GM21528 (cell line): Measurements from ENCODE around the gene HSFX3.
A peak's percentile ranks its signal among the peaks of the same experiment; 100 is the strongest.

Experiments used
- ATAC-seq: cut with Tn5 transposase; IDR thresholded peaks from one replicate; pipeline ENCODE4 v1.9.1; 2021; ENCODE audit warnings: mild to moderate bottlenecking, moderate library complexity; ENCODE audit not compliant: unreplicated experiment, low FRiP score

Gene HSFX3

DNA sequence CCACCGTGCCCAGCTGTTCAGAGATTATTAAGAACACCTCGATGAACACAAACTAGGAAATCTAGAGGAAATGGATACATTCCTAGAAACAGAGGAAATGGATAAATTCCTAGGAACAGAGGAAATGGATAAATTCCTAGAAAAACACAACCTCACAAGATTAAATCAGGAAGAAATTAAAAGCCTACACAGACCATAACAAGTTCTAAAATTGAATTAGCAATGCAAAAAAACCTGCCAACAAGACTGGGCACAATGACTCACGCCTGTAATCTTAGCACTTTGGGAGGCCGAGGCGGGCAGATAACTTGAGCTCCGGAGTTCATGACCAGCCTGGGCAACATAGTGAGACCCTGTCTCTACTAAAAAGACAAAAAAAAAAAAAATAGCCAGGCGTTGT, 31.5 kb downstream of the HSFX3 start:
- ATAC-seq, result no peak

DNA sequence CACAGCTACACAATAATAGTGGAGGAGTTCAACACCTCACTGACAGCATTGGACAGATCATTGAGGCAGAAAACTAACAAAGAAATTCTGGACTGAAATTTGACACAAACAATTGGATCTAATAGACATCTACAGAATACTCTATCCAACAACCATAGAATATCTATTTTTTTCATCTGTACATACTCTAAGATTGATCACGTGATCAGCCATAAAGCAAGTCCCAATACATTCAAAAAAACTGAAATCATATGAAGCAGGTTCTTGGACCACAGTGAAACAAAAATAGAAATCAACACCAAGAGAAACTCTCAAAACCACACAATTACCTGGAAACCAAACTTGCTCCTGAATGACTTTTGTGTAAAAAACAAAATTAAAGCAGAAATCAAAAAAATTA, 32.4 kb downstream of the HSFX3 start:
- no peak for ATAC-seq

DNA sequence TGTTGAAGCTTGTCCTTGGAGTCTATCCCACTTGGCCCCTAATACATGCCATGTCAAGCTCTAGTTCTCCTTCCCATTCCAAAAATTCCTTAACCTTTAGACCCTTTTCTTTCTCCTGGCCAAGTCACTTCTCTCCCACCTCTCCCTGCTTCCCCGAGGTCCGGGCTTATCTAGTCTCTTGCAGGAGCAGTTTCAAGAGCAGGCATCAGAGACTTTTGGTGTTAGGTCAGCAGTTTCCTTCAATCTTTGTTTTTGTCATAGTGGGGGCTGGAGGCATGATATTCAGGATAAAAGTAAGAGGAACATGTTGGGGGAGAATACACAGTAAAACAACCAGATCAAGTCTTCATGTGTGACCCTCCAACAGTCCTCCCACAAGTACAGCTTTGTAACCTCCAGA, 33.1 kb downstream of the HSFX3 start:
- no peak for ATAC-seq

DNA sequence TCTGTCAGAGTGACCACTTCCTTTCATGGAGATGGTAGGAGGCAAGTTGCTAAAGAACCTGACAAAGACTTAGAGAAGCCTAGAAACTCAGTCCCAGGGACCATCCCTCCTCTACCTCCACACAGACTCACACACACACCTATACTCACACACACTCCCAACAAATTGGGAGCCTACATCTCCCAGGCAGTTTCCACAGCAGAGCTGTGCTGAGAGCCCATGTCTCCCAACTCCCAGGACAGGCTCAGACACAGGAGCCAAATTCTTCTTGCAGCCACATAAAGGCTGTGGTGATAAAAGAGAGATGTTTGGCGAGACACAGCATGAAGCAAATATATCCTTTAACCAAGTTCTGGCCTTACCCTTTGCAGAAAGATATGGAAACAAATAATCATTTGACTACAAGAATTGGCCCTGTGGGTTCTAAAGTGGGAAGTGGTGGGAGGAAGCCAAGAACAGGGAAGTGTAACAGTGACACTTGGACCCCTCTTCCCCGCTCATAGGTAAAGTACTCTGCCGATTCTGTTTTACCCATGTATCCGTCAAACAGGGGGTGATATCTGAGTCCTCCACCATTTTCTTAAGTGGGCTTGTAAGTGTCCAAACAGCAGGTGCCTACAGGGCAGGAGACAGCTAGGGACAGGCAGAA, 33.6 kb downstream of the HSFX3 start:
- ATAC-seq, result no peak

DNA sequence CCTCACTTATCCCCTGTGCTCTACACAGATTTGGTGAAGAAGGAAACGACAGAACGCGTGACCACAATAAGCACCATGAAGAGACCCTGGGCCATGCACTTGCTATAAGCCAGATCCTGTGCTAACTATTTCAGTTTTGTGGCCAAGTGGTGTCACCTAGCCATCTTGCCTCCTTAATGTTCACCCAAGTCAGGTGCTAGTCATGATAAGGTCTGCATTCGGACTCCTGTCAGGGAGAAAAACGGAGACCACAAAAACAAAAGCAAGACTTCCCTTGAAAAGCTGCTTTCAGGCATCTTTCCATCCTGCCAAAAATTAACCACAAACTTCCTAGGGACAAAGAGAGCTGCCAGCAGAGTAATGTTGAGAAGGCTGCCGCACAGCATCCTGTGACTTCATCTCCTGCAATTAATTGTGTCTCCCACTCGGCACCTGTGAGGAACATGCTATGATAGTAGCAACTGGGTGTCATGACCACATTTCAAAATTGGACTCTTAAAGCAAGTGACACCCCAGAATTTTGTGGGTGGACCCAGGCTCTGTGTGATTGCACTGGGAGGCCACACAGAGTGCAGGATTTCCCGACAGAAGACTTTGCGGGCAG, 35.8 kb downstream of the HSFX3 start:
- no peak for ATAC-seq

DNA sequence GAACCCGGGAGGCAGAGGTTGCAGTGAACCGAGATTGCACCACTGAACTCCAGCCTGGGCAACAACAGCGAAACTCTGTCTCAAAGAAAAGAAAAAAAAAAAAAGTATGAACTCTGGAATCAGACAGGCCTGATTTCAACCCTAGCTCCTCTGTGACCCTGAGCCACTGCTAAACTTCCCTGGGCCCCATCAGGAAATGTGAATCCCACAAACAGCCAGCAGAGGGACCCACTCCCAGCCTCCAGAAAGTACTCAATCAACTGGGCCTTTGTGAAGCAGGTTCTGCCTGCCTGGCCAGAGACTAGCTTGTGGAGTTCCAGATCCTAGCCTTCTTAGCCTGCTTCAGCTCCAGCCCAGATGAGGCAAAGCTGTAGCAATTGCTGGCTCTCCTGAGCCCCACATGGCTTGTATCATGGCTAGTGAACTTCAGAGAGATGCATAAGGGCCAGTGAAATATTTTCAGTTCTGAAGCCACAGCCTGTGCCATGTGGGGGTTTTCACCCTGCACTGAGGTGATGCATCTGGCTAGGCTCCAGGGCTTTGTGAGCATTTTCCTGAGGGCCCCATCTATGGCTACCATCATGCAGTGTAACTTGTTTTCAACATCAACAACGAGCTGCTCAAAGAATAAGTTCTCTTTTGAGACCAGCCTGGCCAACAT, 37.4 kb downstream of the HSFX3 start:
- peak; percentile 89 for ATAC-seq

DNA sequence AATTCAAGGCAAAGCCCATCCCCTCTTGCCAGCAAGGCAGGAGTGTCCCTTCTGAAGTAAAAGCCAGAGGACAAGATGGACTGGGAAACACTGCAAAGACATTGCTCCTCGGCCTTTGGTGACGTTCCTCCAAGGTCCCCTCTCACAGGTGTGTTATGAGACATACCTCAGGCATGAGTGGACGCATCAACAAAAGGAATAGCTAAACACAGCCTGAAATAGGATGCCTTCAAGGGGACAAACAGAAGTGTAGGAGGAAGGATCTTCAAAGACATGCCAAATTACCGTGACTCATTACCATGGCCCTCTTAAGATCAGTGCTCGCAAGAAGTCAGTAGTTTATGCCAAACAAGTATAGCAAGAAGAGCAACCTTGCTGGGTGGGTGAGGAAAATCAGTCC, 38.6 kb downstream of the HSFX3 start:
- no peak for ATAC-seq

DNA sequence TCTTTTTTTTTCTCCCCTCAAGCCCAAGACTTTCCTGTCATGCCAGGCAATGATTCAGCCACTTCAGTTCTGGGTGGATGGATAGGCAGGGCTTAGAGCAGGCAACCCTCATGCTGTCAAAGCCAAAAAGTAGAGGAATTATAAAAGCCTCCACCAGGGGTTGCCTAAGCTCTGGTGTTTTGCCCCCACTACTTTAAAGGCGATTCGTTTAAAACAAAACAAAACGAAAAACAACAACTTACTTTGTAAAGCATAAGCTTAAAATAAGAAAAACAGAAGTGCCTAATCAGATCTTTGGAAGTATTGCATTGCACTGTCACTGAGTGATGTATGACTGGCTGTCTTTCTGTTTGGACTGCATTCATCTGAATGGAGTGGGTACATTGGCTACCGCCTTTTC, 39.3 kb downstream of the HSFX3 start:
- ATAC-seq, result no peak

DNA sequence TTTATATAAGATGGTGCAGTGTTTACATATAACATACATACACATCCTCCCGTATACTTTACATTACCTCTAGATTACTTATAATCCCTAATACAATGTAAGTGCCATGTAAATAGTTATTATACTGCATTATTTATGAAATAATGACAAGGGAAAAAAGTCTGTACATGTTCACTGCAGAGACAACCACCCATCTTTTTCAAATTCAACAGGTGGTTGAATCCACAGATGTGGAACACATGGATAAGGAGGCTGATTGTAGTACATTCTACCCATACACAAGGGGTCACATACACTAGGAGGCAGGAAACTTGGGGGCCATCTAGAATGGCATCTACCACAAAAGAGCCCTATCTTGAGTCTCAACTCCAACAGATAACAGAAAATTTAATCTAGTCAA, 41.3 kb downstream of the HSFX3 start:
- no peak for ATAC-seq

DNA sequence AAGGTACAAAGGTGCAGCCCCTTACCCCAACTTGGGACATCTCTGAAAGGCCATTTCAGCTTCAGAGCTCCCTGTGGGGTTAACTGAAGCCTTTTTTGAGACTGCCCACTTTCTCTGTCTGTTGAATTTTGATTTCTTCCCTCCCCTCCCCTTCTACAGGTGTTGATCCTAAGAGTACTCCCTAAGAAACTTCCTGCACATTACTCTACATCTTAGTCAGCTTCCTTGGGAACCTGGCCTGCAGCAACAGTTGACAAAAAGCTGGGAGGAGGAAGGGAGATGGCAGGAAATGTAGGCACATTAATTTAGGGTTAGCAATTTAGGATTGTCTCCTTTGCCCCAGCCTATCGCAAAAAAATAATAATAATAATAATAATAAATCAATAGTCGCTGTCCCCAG, 43.4 kb downstream of the HSFX3 start:
- no peak for ATAC-seq

DNA sequence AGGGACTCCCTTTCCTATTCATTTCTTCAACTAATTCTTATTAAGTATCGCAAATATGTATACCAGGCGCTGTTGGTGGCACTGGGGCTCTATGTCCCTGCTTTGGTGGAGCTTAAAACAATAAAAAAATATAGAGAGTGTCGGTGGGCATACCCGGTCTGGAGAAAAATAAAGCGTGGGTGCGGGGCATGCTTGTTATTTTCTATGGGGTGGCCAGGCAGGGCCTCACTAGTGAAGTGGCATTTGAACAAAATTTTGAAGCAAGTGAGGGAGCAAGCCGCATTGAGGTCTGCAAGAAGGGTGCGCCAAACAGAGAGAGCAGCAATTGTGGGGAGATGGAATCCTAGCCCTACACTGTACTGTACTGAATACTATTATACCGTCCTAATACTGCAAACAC, 44.1 kb downstream of the HSFX3 start:
- ATAC-seq, result no peak

DNA sequence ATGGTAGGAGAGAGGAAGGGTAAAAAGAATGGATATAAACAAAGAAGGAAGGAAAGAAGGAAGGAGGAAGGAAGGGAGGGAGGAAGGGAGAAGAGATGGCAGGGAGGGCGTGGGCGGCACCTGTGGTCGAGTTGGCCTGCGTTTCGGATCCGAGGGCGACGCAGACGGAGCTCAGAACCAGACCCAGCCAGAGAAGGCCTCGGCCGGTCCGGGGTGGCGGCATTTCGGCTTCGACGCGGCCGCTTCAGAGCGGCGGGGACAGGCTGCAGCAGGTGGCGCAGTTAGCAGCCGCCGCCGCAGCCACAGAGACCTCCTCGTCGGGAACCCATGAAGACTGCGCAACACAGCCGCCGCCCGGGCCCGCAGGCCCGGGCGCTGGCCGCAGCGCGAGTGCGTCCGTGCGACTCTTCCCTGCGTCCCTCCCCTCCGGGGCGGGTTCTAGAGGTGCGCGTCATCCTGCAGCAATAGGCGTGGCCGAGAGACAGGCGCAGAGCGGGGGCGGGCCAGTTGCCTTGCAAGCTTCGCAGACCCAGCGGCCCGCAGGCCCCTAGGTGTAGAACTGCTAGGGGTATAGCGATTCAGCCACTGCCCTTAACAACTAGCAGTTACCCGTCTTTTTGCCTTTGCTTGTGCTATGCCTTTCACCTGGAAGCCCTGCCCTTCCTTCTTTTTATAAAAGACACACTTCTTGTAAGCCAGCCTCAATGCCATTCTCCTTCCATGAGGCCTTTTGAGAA, 44.6 kb downstream of the HSFX3 start, which contains the start of gene IDS:
TSS of gene IDS (minus strand) at position 392 of the 737 bp plus-strand sequence. CDS start at position 223, 169 bp downstream.
- ATAC-seq, result peak; percentile 74

DNA sequence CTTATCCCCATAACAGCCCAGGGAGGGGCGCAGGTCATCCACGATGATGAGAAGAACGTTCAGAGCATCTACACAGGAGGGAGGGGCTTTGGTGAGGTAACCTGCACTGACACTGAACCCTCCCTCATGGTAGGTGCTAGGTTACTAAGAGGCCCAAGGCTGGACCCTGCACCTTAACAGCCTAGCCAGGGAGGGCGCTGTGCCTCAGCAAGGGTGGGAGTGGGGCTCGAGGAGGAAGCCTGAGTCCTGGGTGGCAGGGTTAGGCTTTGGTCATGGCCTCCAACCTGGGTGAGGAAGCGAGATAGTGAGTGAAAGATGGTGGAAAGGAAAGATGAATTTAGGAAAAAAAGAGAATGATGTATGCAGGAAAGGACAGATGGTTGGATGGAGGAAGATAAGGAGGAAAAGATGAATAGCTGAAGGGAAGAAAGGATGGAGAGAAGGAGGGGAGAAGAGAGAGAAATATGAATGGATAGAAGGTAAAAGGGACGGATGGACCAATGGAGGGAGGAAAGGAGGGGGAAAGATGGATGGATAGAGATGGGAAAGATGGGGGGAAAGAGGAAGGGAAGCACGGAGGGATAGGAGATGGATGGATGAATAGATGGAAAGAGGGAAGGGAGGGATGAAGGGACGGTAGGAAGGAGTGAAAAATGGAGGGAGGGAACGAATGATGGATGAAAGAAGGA, 45.4 kb downstream of the HSFX3 start:
- peak; percentile 41 for ATAC-seq

DNA sequence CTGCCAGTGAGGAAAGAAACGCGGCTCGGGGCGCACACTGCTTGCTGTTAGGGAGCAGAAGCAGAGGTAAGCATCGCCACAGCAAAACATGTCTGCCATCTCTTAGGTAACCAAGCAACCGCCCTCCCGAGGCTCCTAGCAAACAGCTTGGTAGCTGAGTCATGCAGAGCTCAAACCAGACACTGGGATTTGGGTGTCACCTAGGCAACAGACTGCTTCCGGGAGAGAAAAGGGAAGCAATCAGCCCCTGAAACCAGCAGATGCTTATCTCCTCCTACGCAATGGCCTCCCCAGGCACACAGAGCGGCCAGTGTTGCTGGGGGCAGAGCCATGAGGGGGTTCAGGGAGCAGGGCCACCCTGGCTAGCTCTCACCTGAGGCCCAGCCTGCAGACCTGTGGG, 46.3 kb downstream of the HSFX3 start:
- ATAC-seq, result peak; percentile 71

DNA sequence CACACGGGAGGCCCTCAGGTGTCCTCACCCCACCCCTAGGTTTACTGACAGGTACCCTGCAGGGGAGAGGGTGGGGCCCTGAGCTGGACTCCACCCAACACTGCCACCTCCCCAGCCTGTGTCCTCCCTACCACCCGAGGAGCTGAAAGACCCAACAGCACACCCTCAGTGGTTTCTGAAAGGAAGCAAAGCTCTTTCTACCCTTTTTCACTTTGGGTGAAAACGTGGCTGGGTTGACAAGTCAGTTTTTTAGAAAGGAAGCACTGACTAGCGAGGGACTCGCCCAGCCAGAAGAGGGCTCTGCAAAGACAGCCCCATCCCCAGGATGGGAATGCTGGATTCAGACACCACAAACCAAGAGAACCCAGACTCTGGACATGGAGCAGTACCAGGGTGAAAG, 46.8 kb downstream of the HSFX3 start:
- peak; percentile 31 for ATAC-seq

DNA sequence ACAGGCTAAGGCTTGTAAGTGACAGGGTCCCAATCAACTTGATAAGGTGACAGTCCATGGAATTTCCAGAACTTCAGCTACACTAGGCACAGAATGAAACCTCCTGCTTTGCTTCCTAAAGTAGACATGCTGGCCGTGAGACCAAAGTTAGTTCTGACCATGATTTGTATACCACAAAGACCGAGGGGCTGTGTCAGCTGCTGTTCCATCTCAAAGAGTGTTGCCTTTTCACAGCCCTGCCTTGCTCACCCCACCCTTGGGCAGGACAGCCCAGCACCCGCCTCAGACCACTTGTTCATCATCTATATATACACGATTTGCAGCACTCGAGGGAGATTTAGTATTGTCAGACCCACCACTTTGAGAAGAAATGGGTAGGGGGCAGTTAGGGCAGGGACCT, 50.0 kb downstream of the HSFX3 start:
- ATAC-seq, result no peak

DNA sequence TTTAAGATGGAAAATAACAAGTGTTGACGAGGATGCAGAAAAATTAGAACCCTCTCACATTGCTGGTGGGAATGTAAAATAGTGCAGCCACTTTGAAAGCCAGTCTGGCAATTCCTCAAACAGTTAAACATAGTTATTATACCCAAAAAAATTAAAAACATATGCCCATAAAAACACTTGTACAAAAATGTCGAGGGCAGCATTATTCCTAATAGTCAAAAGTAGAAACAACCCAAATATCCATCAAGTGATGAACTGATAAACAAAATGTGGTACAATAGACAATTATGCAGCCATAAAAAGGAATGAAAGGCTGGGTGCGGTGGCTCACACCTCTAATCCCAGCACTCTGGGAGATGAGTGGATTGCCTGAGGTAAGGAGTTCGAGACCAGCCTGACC, 51.0 kb downstream of the HSFX3 start:
- no peak for ATAC-seq
